Germinal center (tissue), 1 donor: ENCODE data around the gene RBFA.

Source experiments
- DNase-seq: peaks from one replicate; pipeline ENCODE4 v3.0.0; 2012; ENCODE audit warnings: mixed read lengths, low spot score

RBFA gene

DNA sequence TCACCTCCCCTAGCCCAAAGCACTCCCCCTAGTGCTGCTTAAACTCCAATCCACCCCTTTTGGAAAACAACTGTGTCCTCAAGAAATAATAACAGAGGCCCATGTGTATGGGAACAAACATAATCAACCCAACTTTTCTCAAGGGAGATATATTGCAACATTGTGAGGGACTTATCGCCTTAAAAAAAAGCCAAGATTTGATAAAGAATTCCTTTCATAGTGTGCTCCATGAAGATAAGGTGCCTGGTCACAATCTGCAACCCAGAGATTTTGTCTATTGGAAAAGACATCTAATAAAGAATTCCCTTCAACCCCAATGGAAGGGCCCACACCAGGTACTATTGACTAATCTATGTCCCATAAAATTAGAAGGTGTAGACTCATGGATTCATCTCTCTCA lies 4.5 kb upstream of the RBFA start:
- DNase-seq, result no peak

DNA sequence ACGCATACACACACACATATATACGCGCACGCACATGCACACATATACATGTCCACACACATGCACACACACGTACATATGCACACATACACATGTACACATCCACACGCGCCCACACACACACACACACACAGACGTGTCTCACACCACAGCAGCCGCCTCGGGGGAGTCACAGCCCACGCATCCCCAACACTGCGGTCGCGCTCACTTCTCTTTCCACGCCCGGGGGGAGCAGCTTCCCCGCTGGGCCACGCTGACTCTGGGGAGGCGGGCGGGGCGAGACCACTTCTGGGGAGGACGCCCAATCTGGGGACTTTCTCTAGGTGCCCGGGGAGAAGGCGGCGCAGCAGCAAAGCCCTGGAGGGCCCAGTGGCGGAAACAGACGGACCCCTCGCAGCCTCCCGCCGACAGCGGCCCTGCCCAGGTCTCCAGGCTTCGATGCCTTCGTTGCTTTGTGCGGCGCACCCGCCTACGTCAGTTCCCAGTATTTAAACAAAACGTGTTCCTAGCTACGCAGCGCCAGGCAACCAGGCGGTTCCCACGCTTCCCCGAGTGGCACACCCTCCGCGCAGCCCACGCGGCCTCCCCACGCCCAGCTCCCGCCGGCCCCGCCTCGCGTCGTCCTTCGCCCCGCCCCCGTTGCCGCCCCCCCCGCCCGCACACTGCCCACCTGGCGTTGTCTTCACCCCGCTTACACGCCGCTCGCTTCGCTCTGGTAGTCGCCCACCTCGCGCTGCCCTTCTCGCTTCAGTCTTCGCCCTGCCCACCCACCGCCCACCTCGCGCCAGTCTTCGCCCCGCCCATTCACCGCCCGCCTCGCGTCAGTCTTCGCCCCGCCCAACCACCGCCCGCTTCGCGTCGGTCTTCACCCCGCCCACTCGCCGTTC lies 810 bp upstream of the RBFA start:
- peak; percentile 60 for DNase-seq

DNA sequence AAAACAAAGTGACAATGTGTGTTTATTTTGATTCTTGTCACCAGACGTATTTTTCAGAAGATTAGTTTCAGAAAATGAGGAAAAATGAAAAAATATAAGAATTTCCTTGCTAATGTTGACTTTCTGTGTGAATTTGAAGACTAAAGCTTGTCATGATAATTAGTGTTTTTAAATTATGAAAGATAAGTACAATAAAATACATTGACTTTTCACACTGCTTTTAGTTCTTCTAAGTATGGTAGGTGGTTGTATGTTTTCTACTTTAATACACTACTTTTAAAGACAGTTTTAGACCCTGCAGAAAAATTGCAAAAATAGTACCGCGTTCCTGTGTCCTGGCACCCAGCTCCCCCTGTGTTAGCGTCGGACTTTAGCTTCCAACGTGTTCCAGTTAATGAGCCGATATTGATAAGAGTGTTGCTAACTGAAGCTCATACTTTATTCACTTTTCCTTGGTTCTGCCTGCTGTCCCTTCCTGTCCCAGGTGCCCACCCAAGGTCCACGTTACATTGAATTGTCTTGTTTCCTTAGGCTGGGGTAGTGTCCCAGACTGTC lies 695 bp downstream of the RBFA start:
- no peak for DNase-seq

DNA sequence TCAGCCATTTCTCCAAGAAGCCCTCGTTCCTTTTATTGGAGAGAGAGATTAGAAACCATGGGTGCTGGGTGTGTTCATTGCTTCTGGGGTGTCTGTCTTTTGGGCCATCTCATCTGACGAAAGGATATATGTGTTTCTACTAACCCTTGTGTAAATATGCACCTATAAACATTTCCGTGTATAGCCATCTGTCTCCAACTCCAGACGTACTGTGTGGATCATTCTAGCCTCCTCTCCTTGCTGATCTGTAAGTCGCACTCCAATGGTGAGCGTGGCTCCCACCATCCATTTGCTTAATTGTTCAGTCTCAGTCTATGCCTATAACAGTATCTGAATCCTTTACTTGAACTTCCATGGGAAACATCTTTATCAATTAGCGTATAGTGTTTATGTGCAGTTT lies 1.8 kb downstream of the RBFA start:
- no peak for DNase-seq

DNA sequence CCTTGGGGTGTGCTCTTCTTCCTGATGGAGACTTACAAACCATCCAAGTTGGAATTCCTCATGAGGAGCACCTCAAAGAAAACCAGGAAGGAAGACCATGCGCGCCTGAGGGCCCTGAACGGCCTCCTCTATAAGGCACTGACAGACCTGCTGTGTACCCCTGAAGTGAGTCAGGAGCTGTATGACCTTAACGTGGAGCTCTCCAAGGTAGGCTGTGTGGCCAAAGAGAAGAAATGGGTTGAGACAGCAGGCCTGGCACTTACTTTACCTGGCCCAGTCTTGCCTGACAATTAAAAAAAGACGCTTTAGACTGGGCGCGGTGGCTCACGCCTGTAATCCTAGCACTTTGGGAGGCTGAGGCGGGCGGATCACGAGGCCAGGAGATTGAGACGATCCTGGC lies 3.1 kb downstream of the RBFA start:
- no peak for DNase-seq

DNA sequence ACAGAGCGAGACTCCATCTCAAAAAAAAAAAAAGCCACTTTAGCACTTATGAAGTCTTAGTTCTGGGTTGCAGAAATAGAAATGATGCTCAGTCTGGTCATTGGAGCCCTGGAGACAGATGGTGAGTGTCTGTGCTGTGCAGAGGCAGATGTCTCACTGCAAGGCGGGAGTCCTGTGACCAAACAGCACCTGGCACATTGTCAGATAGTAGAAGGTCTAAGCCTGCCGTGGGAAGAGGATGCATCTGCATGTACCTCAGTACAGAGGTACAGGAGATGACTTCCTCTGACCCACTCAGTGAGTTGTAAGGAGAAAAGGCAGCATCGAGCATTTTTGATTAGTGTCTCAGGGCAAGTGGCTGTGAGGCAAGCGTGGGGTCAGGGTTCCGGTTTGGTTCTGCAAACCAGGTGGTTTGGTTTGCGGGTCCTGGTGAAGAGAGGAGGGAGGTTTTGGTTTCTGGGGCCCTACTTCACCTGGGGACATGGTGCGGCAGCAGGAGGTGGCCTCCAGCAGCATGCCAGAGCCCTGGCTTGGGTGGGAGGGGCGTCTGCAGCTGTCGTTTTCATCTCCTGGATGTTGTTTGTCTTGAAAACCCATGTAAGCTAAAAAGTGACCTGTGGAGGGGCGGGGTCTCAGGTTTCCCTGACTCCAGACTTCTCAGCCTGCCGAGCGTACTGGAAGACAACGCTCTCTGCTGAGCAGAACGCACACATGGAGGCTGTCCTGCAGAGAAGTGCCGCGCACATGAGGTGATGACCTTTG lies 3.8 kb downstream of the RBFA start:
- DNase-seq, result no peak

DNA sequence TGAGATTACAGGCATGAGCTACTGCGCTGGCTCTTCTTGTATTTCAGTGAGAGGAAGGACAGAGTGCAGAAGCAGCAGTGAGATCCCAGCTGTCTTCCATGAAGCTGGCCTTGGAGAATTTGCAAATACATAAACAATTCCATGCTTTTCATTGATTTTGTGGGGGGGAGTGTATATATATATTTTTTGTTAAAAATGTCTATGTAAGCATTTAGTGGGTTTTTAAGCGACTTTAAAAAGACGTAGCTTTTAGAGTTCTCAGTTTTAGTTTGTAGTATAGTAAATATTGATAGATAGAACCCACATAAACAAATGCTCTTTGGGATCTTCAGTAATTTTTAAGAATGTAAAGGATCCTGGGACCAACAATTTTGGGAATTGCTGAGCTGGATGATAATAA lies 6.3 kb downstream of the RBFA start:
- DNase-seq, result no peak

DNA sequence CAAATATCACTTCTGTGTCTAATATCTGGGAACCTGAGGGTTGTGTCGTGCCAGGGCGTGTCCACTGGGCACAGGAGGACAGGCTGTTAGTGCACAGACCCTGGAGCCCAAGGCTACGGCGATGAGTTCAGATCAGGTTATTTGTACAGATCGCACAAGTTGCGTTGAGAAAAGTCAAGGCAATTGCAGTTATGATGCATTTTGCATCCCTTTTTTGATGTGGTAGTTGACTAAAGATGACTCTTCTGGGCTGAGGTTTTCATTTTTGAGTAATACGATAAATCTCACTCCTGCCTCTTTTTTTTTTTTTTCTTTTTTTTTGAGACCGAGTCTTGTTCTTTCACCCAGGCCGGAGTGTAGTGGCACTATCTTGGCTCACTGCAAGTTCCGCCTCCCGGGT lies 7.2 kb downstream of the RBFA start:
- no peak for DNase-seq

DNA sequence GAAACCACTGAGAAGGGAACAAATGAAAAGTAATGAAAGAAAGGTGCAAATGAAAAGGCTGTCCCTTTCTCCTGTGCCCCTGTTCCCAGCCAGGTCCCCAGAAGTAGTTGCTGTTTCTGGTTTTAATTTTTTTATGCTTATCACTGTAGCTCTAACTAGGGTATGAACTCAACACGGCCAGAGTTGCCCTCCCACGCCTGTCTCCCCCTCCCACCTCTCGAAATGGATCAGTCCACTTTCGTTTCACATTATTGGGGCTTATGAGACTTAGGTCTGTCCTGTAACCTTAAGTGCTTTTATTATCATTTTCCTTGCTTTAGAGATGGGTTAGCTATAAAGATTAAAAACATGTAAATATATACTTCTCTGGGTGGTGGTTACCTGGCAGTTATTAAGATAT lies 8.6 kb downstream of the RBFA start:
- DNase-seq, result no peak

DNA sequence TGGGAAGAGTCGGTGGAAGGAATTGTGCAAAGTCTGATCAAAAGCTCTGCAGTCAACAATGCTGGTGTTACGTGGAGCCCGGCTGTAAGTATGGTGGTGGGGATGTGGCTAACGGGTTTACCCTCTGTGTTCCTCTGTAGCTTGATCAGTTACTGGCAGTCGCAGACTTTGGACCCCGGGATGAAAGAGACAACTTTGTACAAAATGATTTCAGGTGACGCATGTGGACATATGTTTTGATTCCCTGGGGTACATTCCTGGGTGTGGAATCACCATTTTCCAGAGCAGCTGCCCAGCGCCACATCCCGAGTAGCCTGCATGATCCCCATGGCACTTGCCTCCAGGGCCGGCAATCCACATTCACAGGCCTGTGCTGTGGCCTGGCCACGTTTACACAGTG lies 9.8 kb downstream of the RBFA start:
- no peak for DNase-seq

DNA sequence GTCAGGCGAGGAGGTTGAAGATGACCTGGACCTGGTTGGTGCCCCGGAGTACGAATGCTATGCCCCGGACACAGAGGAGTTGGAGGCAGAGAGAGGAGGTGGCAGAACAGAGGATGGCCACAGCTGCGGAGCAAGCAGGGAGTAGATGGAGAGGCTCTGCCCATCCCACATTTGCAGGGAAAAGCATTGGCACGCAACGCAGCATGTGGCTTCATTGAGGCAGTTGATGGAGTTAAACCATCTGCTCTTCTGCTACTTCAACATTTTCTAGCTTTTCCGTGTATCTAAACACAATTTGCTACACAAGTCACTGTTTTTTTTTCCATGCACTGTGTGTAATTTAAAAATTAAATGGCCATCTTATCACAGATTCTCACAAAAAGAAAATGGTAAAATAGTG lies 11.8 kb downstream of the RBFA start:
- DNase-seq, result no peak

DNA sequence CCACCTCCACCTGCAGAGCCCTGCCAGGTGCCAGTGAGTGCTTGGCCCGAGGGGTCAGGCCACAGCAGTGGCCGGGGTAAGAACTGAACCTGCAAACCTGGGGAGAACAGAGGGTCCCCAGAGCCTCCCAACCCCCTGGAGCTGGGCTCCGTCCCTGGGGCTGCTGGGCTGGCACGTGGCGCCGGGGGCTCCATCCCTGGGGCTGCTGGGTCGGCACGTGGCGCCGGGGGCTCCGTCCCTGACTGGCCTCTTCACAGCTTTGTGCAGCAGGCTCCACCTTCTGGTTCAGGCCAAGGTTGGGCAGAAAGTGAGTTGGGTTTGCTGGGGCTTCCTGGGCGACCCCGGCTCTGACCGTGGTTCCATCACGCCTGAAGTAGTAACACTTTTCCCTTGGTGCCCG lies 12.2 kb downstream of the RBFA start:
- no peak for DNase-seq

DNA sequence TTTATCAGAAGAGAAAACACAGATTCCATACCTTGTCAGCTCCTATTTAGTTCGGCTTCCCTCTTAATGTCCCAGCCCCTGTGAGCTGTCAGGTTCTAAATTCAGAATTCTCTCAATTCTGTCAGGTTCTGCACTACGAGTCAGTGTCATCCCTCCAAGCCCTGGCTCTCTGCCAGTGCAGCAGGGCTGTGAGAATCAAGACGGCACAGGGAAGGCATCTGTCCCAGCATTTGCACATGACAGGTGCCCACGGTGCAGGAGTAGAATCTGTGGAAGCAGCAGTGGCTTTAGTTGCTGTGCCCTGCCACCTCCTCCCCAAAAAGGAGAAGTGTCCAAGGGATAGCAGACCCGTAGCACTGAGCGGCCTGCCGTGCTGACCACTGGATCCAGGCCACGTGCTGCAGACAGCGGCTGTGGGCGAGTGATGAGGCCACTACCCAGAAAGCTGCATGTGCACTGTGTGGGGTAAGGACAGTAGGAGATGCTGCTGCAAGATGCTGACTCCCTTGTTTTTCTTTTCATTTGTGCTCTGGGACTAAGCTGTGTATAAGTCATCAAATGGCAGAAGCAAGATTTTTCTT lies 12.8 kb downstream of the RBFA start:
- DNase-seq, result no peak

DNA sequence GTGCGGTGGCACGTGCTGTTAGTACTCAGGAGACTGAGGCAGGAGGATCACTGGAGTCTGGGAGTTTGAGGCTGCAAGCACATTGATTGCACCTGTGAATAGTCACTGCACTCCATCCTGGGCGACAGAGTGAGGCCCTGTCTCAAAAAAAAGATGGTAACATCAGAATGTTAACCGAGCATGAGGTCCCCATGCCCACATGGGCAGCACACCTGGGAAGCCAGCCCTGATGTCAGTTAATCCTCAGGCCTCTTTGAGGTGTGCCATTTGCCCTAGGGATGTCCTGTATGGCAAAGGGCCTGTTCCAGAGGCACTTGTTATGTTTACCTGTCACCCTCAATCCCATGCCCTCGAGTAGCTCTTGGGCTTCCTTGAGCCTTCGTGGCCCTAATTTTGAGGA lies 16.6 kb downstream of the RBFA start:
- no peak for DNase-seq

DNA sequence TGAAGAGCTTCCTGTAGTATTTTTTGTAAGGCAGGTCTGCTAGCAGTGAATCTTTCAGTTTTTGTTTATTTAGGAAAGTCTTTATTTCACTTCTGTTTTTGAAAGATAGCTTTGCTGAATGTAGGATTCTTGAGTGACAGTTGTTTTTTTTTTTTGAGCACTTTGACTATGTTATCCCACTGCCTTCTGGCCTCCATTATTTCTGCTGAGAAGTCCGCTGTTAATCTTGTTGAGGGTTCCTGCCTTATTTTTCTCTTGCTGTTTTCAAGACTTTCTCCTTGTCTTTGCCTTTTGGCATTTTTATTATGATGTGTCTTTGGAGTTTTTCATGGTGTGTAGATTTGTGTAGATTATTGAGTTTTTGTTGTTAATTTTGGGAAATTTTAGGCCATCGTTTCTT lies 21.9 kb downstream of the RBFA start:
- DNase-seq, result no peak

DNA sequence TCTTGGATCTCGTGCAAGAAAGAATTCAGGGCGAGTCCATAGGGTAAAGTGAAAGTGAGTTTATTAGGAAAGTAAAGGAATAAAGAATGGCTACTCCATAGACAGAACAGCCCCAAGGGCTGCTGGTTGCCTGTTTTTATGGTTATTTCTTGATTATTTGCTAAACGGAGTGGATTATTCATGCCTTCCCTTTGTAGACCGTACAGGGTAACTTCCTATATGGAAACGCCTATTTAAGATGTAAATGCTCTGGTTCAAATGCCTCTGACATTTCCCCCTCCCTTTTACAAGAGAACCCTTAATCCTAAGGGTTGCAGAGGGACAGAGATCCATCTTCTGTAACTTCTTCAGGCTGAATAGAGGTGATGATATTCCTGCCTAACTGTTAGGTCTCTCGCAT lies 25.7 kb downstream of the RBFA start:
- DNase-seq, result no peak

DNA sequence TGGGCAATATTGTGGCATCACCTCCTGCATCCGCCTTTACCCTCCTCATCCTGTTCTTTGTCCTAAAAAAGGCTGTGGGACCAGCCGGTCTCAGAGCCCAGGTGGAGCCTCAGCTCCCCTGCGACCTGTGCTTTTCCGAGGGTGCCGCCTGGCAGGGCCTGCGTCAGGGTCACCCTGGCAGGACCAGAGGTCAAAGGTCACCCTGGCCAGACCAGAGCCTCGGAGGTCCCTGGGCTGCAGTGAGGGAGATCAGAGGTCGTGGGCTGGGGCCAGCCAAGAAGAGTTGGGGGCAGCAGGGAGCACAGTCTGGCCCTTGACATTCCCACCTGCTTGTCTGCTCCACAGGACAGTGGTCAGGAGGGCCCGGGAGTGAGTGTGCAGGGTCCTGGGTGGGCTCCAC lies 31.5 kb downstream of the RBFA start:
- no peak for DNase-seq

DNA sequence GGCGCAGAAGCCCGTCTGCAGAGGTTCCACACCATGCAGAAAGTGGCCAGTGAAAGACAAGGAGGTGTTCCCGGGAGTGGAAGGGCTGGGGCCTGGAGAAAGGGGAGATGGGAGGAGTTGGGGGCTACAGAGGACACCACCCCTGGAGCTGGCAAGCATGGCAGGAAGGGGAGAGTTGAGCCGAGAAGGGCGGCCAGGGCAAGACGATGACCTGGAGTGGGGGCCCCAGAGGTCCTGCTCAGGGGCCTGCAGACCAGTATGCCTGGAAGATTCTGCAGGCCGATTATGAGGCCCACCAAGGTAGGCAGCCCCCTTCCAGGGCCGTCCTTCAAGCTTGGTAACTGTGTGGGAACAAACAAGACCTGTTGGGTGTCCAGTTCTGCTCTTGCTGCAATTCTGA lies 33.1 kb downstream of the RBFA start:
- no peak for DNase-seq

DNA sequence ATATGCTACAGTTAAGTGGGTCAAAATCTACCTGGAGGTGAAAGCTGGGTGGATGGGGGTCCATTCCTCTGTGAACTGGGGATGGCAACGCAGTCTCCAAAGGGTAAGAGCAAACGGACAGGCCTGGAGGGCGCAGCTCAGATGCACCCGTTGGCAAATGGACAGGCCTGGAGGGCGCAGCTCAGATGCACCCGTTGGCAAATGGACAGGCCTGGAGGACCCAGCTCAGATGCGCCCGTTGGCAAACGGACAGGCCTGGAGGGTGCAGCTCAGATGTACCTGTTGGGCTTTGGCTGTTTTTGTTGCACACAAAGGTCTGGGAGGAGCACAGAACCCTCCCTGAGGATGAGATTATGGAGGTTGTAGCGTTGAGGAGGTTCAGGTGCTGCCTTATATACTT lies 33.7 kb downstream of the RBFA start:
- no peak for DNase-seq

DNA sequence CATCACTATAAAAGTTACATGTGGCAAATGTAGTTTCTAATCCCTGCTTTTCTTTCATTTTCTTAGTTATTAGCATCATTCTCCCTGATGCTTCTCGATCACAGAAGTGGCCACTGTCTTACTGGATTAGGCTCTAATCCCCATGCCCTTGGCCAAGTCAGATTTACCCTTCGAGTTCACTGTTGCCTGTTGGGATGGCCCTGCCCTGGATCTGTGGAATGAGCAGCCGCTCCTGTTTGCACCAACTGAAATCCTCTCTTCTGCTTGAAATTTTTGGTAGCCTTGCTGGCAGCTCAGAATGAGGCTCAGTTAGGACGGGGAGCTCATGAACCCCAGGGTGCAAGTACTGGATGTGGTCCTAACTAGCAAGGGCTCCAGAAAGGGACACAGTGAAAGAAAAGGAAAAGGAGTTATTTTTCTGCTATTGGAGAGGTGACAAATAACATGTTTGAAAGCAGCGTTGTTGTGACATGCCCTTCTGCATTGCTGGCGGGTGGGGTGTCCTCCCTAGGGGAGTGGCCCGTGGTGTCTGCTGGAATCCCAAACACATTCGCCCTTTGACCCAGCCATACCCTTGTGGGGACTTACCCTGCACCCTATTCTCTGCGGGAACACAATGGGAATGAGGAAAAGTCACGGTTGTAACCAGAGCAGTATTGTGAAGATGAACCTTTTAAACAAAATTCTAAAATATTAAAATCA lies 34.5 kb downstream of the RBFA start:
- DNase-seq, result no peak

DNA sequence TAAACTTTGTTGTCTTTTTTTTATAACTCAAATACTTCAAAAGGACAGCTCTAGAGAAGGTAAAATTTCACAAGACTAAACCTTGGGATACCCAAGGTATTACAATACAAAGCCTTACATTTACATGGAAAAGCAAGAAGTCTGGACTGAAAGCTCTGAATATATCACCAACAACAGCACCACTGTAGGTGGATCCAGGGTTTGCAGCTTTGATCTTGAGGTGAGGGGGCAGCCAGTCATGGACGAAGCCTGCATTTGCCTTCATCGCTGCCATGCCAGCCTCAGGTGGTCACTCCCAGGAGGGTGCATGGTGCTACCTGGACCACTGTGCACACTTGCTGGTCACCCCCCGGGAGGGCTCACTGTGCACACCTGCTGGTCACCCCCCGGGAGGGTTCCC lies 36.6 kb downstream of the RBFA start:
- no peak for DNase-seq

DNA sequence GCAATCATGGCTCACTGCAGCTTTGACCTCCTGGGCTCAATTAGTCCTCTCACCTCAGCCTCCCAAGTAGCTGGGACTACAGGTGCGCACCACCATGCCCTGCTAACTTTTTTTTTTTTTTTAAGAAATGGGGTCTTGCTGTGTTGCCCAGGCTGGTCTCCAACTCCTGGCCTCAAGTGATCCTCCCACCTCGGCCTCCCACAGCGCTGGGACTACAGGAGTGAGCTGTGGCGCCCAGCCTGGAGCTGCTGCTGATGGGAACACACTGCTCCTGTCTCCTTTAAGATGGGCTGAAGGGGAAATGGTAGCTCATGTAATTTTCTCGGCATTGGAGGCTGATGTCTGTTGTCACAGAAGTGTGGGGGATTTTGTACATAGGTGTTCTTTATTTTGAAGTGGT lies 39.9 kb downstream of the RBFA start:
- no peak for DNase-seq
